GM12872 (cell line): Measurements from ENCODE around the gene ADH1C.

Experiments
- TF ChIP-seq, protein P1 (sequence below): IDR thresholded peaks from 3 replicates; pipeline ENCODE4 v1.5.1; 2011; ENCODE audit warnings: low read depth, mild to moderate bottlenecking, low read length, moderate library complexity; ENCODE audit not compliant: insufficient read depth

Gene ADH1C

DNA sequence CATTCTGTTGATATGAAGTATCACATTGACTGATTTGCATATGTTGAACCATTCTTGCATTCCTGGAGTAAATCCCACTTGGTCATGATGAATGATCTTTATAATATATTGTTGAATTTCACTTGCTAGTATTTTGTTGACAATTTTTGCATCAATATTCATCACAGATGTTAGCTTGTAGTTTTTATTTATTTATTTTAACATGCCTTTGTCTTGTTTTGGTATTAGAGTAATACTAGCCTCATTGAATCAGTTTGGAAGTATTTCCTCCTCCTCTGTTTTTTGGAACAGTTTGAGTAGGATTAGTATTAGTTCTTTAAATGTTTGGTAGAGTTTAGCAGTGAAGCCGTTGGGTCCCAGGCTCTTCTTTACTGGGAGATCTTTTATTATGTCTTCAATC lies 13.9 kb upstream of the ADH1C start:
- TF ChIP-seq, protein P1, sequence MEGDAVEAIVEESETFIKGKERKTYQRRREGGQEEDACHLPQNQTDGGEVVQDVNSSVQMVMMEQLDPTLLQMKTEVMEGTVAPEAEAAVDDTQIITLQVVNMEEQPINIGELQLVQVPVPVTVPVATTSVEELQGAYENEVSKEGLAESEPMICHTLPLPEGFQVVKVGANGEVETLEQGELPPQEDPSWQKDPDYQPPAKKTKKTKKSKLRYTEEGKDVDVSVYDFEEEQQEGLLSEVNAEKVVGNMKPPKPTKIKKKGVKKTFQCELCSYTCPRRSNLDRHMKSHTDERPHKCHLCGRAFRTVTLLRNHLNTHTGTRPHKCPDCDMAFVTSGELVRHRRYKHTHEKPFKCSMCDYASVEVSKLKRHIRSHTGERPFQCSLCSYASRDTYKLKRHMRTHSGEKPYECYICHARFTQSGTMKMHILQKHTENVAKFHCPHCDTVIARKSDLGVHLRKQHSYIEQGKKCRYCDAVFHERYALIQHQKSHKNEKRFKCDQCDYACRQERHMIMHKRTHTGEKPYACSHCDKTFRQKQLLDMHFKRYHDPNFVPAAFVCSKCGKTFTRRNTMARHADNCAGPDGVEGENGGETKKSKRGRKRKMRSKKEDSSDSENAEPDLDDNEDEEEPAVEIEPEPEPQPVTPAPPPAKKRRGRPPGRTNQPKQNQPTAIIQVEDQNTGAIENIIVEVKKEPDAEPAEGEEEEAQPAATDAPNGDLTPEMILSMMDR: no peak

DNA sequence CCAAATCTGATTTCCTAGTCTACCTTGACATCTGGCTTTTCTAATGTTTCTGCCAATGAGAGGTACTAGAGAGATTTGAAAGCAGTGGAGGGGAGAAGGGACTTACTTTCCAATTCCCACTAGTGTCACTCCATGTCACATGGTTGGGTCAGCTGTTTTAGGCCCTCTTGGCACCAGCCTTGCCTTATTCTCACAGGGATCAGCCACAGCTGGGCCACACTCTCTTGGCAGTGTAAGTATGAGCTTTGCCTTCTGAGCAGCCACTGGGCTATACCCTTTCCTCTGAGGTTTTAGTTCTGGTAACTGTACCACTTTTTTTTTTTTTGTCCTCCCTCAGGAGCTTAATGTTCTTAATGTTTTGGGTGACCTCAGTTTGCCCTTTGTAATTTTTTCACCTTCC lies 10.2 kb upstream of the ADH1C start:
- TF ChIP-seq, protein P1: no peak

DNA sequence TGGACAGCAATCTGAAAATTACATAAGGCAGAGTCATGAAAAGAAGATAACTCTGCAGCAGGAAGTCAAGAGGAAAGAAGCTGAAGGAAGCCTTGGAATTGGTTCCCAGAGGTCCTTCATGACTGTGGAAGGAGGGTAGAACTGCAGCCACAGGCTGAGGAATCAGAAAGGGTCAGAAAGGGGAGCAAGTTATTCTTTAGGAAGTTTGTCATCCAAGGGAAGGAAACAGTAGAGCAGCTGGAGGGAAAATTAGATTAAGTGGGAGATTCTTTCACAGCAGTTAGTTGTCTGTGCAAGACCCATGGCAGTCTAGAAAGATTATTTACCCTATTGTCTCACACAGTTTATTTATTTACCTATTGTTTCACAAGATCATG lies 9.3 kb upstream of the ADH1C start:
- TF ChIP-seq, protein P1: no peak

DNA sequence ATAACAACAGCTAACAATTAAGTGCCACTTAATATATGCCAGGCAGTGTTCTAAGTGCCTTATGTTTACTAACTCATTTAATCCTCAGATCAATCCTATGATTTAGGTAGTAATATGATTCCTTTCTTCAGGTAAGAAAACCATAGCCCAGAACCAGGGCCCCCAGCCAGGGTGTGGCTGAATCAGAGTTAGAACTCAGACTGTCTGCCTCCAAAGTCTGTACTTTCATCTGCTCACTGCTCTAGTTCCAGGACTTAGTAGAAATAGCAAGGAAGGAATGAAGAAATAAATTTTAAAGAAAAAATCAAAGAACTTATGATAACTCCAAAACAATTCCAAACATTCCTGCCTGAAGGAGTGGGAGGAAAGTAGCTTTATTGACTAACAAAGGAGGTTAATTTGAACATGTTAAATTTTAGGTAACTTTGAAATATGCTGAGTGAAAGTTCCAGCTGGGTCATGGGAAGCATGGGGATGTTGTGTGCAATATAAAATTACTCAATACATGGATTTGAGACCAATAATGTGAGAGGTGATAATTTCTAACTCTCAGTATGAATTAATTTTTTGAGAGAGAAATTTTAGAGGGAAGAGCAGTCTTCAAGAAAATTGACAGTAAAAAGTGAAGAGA lies 8.8 kb upstream of the ADH1C start:
- TF ChIP-seq, protein P1: no peak

DNA sequence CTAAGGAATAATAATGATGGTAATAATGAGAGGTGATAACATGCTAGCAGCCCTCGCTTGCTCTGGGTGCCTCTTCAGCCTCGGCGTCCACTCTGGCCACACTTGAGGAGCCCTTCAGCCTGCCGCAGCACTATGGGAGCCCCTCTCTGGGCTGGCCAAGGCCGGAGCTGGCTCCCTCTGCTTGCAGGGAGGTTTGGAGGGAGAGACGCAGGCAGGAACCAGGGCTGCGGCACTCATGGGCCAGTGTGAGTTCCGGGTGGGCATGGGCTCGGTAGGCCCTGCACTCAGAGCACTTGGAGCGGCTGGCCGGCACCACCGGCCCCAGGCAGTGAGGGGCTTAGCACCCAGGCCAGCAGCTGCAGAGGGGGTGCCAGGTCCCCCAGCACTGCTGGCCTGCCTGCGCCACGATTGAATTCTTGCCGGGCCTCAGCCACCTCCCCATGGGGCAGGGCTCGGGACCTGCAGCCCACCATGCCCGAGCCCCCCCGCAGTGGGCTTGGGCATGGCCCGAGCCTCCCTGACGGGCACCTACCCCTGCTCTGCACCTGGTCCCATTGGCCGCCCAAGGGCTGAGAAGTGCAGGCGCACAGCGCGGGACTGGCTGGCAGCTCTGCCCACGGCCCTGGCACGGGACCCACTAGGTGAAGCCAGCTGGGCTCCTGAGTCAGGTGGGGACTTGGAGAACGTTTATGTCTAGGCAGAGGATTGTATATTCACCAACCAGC lies 7.1 kb upstream of the ADH1C start:
- TF ChIP-seq, protein P1: no peak

DNA sequence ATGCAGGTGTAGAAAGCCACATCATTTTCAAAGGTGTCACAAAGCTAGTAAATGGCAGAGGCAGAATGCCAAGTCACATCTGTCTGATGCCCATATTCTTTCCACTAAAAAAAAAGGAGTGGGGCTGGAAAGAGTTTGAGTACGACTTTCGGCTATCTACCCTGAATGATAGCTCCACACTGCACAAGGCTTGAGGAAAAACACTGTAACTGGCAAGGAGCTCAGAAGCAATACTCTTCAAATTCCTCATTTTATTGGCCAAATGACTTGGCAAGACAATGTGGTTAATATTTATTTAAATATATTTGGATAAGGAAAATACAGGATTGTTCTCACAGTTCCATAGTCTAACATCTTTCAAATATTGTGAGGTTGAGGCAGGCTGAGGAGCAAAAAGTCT lies 5.4 kb upstream of the ADH1C start:
- TF ChIP-seq, protein P1: no peak

DNA sequence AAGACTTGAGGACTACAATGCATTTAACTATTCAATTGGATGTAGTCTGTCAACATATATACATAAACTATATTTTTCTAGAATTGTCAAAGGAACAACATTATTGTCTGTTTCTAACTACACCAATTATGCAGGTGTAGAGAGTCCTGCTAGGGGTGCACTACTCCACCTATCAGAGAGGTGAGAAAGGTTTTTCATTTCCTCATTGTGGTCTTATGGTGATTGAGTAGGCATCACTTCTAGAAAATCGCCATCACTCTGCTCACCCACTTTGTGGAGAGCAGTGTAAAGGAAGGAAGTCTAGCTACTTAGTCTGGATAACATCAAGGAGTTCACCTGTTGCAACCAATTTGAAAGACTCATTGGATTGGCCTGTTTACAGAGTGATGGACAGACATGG lies 4.4 kb upstream of the ADH1C start:
- TF ChIP-seq, protein P1: no peak
